K562 (cell line): ENCODE measurements around the gene RIT1. TPM values are rescaled to one million over a fixed set of nuclear protein-coding genes. Genes with fewer than 3 reads are reported as not detected.

Source experiments
- HNRNPLL ChIP-seq: fragments of 200-400 bp; formaldehyde crosslinking; IDR thresholded peaks from 2 replicates; pipeline ENCODE4 v1.6.1; 2017; ENCODE audit warnings: low read length, low read depth, mild to moderate bottlenecking; ENCODE audit not compliant: poor library complexity, severe bottlenecking
- MCM5 ChIP-seq: fragments of 450-650 bp; IDR thresholded peaks from 2 replicates; pipeline ENCODE4 v1.6.1; 2016; ENCODE audit warnings: low read depth
- MEIS2 ChIP-seq: fragments of 450-650 bp; IDR thresholded peaks from 2 replicates; pipeline ENCODE4 v1.6.1; 2014; ENCODE audit warnings: mild to moderate bottlenecking; ENCODE audit not compliant: partially characterized antibody
- POLR2AphosphoS5 ChIP-seq: IDR thresholded peaks from 2 replicates; pipeline ENCODE4 v1.6.1; 2011; ENCODE audit warnings: mild to moderate bottlenecking, low read depth, low read length, moderate library complexity; ENCODE audit not compliant: control insufficient read depth, insufficient read depth
- STAT5A ChIP-seq: IDR thresholded peaks from 2 replicates; pipeline ENCODE4 v1.6.1; 2012; ENCODE audit warnings: low read length, inconsistent platforms, borderline replicate concordance
- ZNF175 ChIP-seq: fragments of 200-800 bp; sonication (Bioruptor generic); IDR thresholded peaks from 2 replicates; pipeline ENCODE4 v1.6.1; 2016; ENCODE audit warnings: low read depth, mild to moderate bottlenecking, missing genetic modification characterization, missing compliant biosample characterization
- ZNF766 ChIP-seq: fragments of 200-800 bp; sonication (Bioruptor generic); conservative IDR thresholded peaks from 2 replicates; pipeline ENCODE4 v1.6.1; 2016; ENCODE audit warnings: missing genetic modification characterization, missing compliant biosample characterization
- polyA plus RNA-seq, 8 experiments: library from polyadenylated mRNA; depleted of rRNA in 4 of 8; stranded (reverse) in 5 of 8; unstranded in 3 of 8; fragments of >200 nt; fragmentation: Nextera tagmentation in 2 of 8; fragmentation: Illumina TruSeq in 1 of 8; extraction: Ambion mirVana in 2 of 8; extraction: Trizol in 1 of 8; gene quantifications; 2 replicates each; pipeline versions ENCODE4 v1.2.1 to v1.2.3, GENCODE V29; 2011 to 2014; ENCODE audit warnings: inconsistent platforms in 1 of 8, missing spikeins in 1 of 8
- total RNA-seq, 7 experiments: library from RNA; depleted of rRNA in 6 of 7; stranded (reverse); fragments of >200 nt in 6 of 7; fragmentation: Illumina TruSeq in 2 of 7; extraction: Trizol in 2 of 7; gene quantifications; 2 replicates each; pipeline versions ENCODE4 v1.2.1 to v1.2.3, GENCODE V29; 2011 to 2021; ENCODE audit warnings: low replicate concordance in 1 of 7
- TF ChIP-seq, protein P1 (sequence below): sonication (generic); formaldehyde crosslinking; IDR thresholded peaks from 2 replicates; pipeline ENCODE4 v1.8.0; 2023; ENCODE audit warnings: mild to moderate bottlenecking, missing genetic modification reagents
- TF ChIP-seq, protein P2 (sequence below): fragments of 250-450 bp; sonication (Bioruptor Pico); IDR thresholded peaks from 2 replicates; pipeline ENCODE4 v1.4.0; 2020
- TF ChIP-seq, protein P3 (sequence below): sonication (generic); formaldehyde crosslinking; IDR thresholded peaks from 2 replicates; pipeline ENCODE4 v1.8.0; 2022; ENCODE audit warnings: missing genetic modification reagents, mild to moderate bottlenecking, moderate library complexity, borderline replicate concordance

RIT1 gene
- total and polyA plus RNA-seq, 9 of the 15 experiments (the other 6 are each of a cell fraction or from before 2014, with no cell fraction given) = 13.5 to 57.6 (median 22.9) TPM

DNA sequence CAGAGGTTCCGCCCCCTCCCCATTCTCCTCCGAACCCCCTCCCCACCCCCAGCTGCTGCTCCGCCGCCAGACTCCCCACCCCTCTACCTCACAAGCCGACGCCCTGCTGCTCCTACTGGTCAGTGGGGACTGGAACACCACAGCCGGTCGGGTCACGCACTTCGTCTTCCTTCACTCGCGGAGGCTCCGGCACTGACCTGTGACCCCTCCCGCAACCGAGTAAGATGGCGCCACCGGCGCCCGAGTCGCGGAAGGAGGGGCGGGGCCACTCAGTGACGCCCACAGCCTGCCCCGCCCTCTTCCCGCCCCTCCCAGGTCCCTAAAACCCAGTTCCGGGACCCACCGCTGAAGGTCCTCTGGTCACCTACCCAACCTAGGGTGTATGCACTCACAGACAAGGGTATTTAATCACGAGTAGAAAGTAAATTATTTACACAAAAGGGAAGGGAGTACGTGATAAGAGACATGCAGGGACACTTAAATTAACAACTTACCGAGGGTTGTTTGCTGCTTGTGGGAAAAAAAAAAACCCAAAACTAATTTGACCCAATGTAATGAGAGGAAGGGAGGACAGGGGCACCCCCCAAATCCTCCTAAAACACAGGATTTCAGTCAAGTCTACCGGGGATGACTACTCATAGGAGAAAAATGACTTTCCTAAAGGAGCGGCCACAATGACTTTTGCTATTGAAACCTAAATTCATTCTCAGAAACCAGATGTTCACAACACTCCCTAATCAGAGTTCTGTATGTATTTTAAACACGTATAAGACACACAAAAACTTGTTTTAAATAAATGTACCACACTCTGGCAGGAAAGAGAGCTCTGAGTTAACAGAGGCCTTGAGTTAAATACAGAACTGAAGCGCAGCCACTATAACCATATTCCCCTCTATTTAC lies at the start of gene RIT1 (continued):
- peak; percentile 72 for TF ChIP-seq HNRNPLL
- TF ChIP-seq ZNF766 (CRISPR knock-in tag) = 0 out of 2 replicates have a peak, but pooled peaks have one; percentile 34
- no peak for TF ChIP-seq MCM5
- 0 out of 2 replicates have a peak, but pooled peaks have one; percentile 43 for TF ChIP-seq ZNF175 (CRISPR knock-in tag)
- TF ChIP-seq POLR2AphosphoS5 = peak; percentile 79
- TF ChIP-seq, protein P1, sequence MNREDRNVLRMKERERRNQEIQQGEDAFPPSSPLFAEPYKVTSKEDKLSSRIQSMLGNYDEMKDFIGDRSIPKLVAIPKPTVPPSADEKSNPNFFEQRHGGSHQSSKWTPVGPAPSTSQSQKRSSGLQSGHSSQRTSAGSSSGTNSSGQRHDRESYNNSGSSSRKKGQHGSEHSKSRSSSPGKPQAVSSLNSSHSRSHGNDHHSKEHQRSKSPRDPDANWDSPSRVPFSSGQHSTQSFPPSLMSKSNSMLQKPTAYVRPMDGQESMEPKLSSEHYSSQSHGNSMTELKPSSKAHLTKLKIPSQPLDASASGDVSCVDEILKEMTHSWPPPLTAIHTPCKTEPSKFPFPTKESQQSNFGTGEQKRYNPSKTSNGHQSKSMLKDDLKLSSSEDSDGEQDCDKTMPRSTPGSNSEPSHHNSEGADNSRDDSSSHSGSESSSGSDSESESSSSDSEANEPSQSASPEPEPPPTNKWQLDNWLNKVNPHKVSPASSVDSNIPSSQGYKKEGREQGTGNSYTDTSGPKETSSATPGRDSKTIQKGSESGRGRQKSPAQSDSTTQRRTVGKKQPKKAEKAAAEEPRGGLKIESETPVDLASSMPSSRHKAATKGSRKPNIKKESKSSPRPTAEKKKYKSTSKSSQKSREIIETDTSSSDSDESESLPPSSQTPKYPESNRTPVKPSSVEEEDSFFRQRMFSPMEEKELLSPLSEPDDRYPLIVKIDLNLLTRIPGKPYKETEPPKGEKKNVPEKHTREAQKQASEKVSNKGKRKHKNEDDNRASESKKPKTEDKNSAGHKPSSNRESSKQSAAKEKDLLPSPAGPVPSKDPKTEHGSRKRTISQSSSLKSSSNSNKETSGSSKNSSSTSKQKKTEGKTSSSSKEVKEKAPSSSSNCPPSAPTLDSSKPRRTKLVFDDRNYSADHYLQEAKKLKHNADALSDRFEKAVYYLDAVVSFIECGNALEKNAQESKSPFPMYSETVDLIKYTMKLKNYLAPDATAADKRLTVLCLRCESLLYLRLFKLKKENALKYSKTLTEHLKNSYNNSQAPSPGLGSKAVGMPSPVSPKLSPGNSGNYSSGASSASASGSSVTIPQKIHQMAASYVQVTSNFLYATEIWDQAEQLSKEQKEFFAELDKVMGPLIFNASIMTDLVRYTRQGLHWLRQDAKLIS (CRISPR knock-in tag) = no peak
- TF ChIP-seq MEIS2 = peak; percentile 24
- TF ChIP-seq, protein P2, sequence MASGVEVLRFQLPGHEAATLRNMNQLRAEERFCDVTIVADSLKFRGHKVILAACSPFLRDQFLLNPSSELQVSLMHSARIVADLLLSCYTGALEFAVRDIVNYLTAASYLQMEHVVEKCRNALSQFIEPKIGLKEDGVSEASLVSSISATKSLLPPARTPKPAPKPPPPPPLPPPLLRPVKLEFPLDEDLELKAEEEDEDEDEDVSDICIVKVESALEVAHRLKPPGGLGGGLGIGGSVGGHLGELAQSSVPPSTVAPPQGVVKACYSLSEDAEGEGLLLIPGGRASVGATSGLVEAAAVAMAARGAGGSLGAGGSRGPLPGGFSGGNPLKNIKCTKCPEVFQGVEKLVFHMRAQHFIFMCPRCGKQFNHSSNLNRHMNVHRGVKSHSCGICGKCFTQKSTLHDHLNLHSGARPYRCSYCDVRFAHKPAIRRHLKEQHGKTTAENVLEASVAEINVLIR (CRISPR knock-in tag) = peak; percentile 28; the same call in 1 of the 2 replicates
- 0 out of 2 replicates have a peak, but pooled peaks have one; percentile 26 for TF ChIP-seq STAT5A
- TF ChIP-seq, protein P3, sequence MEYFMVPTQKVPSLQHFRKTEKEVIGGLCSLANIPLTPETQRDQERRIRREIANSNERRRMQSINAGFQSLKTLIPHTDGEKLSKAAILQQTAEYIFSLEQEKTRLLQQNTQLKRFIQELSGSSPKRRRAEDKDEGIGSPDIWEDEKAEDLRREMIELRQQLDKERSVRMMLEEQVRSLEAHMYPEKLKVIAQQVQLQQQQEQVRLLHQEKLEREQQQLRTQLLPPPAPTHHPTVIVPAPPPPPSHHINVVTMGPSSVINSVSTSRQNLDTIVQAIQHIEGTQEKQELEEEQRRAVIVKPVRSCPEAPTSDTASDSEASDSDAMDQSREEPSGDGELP = peak; percentile 71; the same call in 1 of the 2 replicates
